ENCODE measurements around the gene ATP8A2. TPM values are rescaled to one million over a fixed set of nuclear protein-coding genes. Genes with fewer than 3 reads are reported as not detected.

The ATP8A2 gene
- total RNA-seq, 1 experiment from 2014 or later, result 5.2 TPM

GRCh38 chr13:25887962-25888655 lies 516.3 kb downstream of the ATP8A2 start (continued):
- no peak for TF ChIP-seq ARID4B (CRISPR knock-in tag; IDR thresholded peaks at IDR 0.05; ENCODE audit: borderline replicate concordance)

GRCh38 chr13:25890671-25891212 lies 519.0 kb downstream of the ATP8A2 start:
- no peak for TF ChIP-seq JUN (CRISPR knock-in tag; IDR thresholded peaks at IDR 0.05)
- no peak for TF ChIP-seq ATF2 (CRISPR knock-in tag; IDR thresholded peaks at IDR 0.05; ENCODE audit: borderline replicate concordance, low read depth)
- no peak for TF ChIP-seq SMAD4 (CRISPR knock-in tag; IDR thresholded peaks at IDR 0.05)
- CTCF ChIA-PET, result no interaction called here
- POLR2A ChIA-PET, result no interaction called here

GRCh38 chr13:25898991-25899390 lies 527.2 kb downstream of the ATP8A2 start:
- ATAC-seq (no peak), DNase-seq (ENCODE audit: low spot score) (no peak)
- H3K27ac Mint-ChIP-seq, result no peak overlapping the region
- H3K9me3 Mint-ChIP-seq, result peaks cover 51% of the 10 kb centered on the region
- H3K27me3 Mint-ChIP-seq (ENCODE audit: low read depth), result peaks cover 34% of the 10 kb centered on the region
- ChIA-PET POLR2A (no interaction called here), CTCF (no interaction called here)
- no peak for TF ChIP-seq NR1H2 (CRISPR knock-in tag; IDR thresholded peaks at IDR 0.05)
- TF ChIP-seq PREB (CRISPR knock-in tag; IDR thresholded peaks at IDR 0.05; ENCODE audit: borderline replicate concordance), result no peak
- H3K4me1 Mint-ChIP-seq, result peaks cover 9% of the 10 kb centered on the region
- H3K4me3 Mint-ChIP-seq, result no peak overlapping the region
- peaks cover 40% of the 10 kb centered on the region for H3K36me3 Mint-ChIP-seq

More at GRCh38 chr13:25890671-25891212, 519.0 kb downstream of the ATP8A2 start:
- H3K4me3 Mint-ChIP-seq, result no peak overlapping the region
- H3K36me3 Mint-ChIP-seq, result no peaks in the 10 kb centered on the region
- no peak for ATAC-seq
- no peaks in the 10 kb centered on the region for H3K4me1 Mint-ChIP-seq
- no peak for DNase-seq (ENCODE audit: low spot score)
- H3K9me3 Mint-ChIP-seq, result peaks cover 9% of the 10 kb centered on the region
- H3K27me3 Mint-ChIP-seq (ENCODE audit: low read depth), result peaks cover 3% of the 10 kb centered on the region
- no peak overlapping the region for H3K27ac Mint-ChIP-seq

GRCh38 chr13:25899464-25899863 lies 527.7 kb downstream of the ATP8A2 start:
- DNase-seq (ENCODE audit: low spot score) (no peak), ATAC-seq (no peak)
- H3K27ac Mint-ChIP-seq, result no peak overlapping the region
- H3K4me1 Mint-ChIP-seq, result peaks cover 9% of the 10 kb centered on the region
- H3K9me3 Mint-ChIP-seq, result peaks cover 51% of the 10 kb centered on the region
- POLR2A ChIA-PET, result no interaction called here
- H3K27me3 Mint-ChIP-seq (ENCODE audit: low read depth), result peaks cover 34% of the 10 kb centered on the region
- H3K36me3 Mint-ChIP-seq, result peaks cover 40% of the 10 kb centered on the region
- CTCF ChIA-PET, result no interaction called here
- no peak overlapping the region for H3K4me3 Mint-ChIP-seq
- TF ChIP-seq ZNF512 (CRISPR knock-in tag; IDR thresholded peaks at IDR 0.05; ENCODE audit: borderline replicate concordance), result no peak
- no peak for TF ChIP-seq ZBTB21 (CRISPR knock-in tag; IDR thresholded peaks at IDR 0.05; ENCODE audit: borderline replicate concordance)
- no peak for TF ChIP-seq OVOL2 (CRISPR knock-in tag; IDR thresholded peaks at IDR 0.05; ENCODE audit: borderline replicate concordance)
- no peak for TF ChIP-seq ZNF138 (CRISPR knock-in tag; conservative IDR thresholded peaks at IDR 0.05)
- TF ChIP-seq ZNF232 (CRISPR knock-in tag; IDR thresholded peaks at IDR 0.05), result no peak
- TF ChIP-seq ETV6 (CRISPR knock-in tag; IDR thresholded peaks at IDR 0.05), result no peak
- no peak for TF ChIP-seq NR2C2 (CRISPR knock-in tag; IDR thresholded peaks at IDR 0.05)
- TF ChIP-seq ZNF121 (CRISPR knock-in tag; IDR thresholded peaks at IDR 0.05), result no peak
- TF ChIP-seq ZNF281 (CRISPR knock-in tag; IDR thresholded peaks at IDR 0.05), result no peak
- no peak for TF ChIP-seq TEAD1 (CRISPR knock-in tag; IDR thresholded peaks at IDR 0.05)

Measured in WTC11 (cell line).